ENCODE measurements around the gene JSRP1.

Gene JSRP1

GRCh38 chr19:2255982-2256685 is at the start of gene JSRP1:
TSS of gene JSRP1 (minus strand) at chr19:2256417. CDS start at chr19:2255314, 1,103 bp downstream.
- no peak for DNase-seq

GRCh38 chr19:2305452-2306280 is 49.4 kb upstream of the JSRP1 start:
- DNase-seq = no peak

- no peak for DNase-seq
Measured at GRCh38 chr19:2303211-2303798, 47.1 kb upstream of the JSRP1 start.

- DNase-seq = no peak
Measured at GRCh38 chr19:2302319-2303210, 46.3 kb upstream of the JSRP1 start.

GRCh38 chr19:2300533-2300932 is 44.3 kb upstream of the JSRP1 start:
- no peak for DNase-seq

GRCh38 chr19:2296141-2296540 is 39.9 kb upstream of the JSRP1 start:
- no peak for DNase-seq

- no peak for DNase-seq
Measured at GRCh38 chr19:2294687-2295335, 38.6 kb upstream of the JSRP1 start.

GRCh38 chr19:2291185-2291751 is 35.1 kb upstream of the JSRP1 start:
- no peak for DNase-seq

GRCh38 chr19:2290441-2291184 is 34.4 kb upstream of the JSRP1 start:
- DNase-seq = no peak

- peak; percentile 25 for DNase-seq
Measured at GRCh38 chr19:2289714-2290435, 33.7 kb upstream of the JSRP1 start.

- no peak for DNase-seq
Measured at GRCh38 chr19:2288818-2289713, 32.8 kb upstream of the JSRP1 start.

GRCh38 chr19:2288338-2288817 is 32.2 kb upstream of the JSRP1 start:
- DNase-seq = no peak

GRCh38 chr19:2287585-2288337 is 31.5 kb upstream of the JSRP1 start:
- DNase-seq = no peak

GRCh38 chr19:2286402-2287140 is 30.4 kb upstream of the JSRP1 start:
- DNase-seq = no peak

- no peak for DNase-seq
Measured at GRCh38 chr19:2283835-2284507, 27.8 kb upstream of the JSRP1 start.

GRCh38 chr19:2282862-2283237 is 26.6 kb upstream of the JSRP1 start:
- no peak for DNase-seq

Measured in activated CD4-positive, alpha-beta T cell treated with anti-CD3 and anti-CD28 coated beads for 1 hour (primary cell).